Body of pancreas (tissue), 4 donors: ENCODE data around the gene SSC5D.

Experiments
- CTCF ChIP-seq, 7 experiments: fragments of 450-650 bp in 4 of 7; fragments of 200-600 bp in 3 of 7; sonication (generic) in 3 of 7; IDR thresholded peaks; one replicate each; pipeline ENCODE4 v1.5.1; 2016 to 2019; ENCODE audit warnings: antibody characterized with exemption in 7 of 7
- POLR2A ChIP-seq, 3 donors: fragments of 450-650 bp; IDR thresholded peaks; one replicate each; pipeline ENCODE4 v1.6.1; 2016; ENCODE audit warnings: antibody characterized with exemption in 3 of 3, mild to moderate bottlenecking in 2 of 3

DNA sequence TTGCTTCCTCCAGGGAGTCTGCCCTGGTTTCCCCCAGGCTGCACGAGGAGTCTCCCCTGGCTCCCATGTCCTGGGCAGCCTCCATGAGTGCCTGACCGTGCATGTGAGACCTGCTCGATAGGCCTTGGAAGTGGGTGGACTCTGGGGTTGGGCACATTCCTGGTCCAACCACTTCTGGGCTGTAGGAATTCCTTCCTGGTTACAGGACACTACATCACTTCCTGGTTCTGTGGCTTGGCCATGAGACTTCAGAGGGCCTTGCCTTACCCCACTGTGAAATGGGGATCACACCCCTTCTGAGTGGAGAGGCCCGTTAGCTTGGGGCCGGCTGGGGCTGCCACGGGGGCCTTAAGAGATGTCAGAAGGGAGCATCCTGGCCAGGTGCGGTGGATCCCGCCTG, 15.8 kb upstream of the SSC5D start:
- no peak for TF ChIP-seq CTCF (IDR thresholded peaks at IDR 0.05)
- TF ChIP-seq POLR2A (IDR thresholded peaks at IDR 0.05) = no peak
